HG02870 (cell line): ENCODE measurements around the gene ADARB1.

Source experiments
- ATAC-seq: cut with Tn5 transposase; IDR thresholded peaks from one replicate; pipeline ENCODE4 v1.9.1; 2021; ENCODE audit warnings: mild to moderate bottlenecking, moderate library complexity; ENCODE audit not compliant: unreplicated experiment

ADARB1 gene

GRCh38 chr21:45054227-45054926 lies 20.0 kb upstream of the ADARB1 start:
- ATAC-seq = no peak

- no peak for ATAC-seq
Measured at GRCh38 chr21:45054927-45055612, 19.3 kb upstream of the ADARB1 start.

GRCh38 chr21:45055861-45056260 lies 18.5 kb upstream of the ADARB1 start:
- ATAC-seq = no peak

- ATAC-seq = no peak
Measured at GRCh38 chr21:45056296-45056904, 18.0 kb upstream of the ADARB1 start.

GRCh38 chr21:45056917-45057560 lies 17.3 kb upstream of the ADARB1 start:
- ATAC-seq = no peak

GRCh38 chr21:45057886-45058285 lies 16.5 kb upstream of the ADARB1 start:
- ATAC-seq = no peak

GRCh38 chr21:45059121-45059520 lies 15.3 kb upstream of the ADARB1 start:
- no peak for ATAC-seq

- ATAC-seq = no peak
Measured at GRCh38 chr21:45060089-45060488, 14.3 kb upstream of the ADARB1 start.

GRCh38 chr21:45060675-45061311 lies 13.6 kb upstream of the ADARB1 start:
- ATAC-seq = no peak

- ATAC-seq = no peak
Measured at GRCh38 chr21:45064091-45064490, 10.3 kb upstream of the ADARB1 start.

- ATAC-seq = no peak
Measured at GRCh38 chr21:45064618-45065399, 9.6 kb upstream of the ADARB1 start.

- no peak for ATAC-seq
Measured at GRCh38 chr21:45067462-45068285, 6.7 kb upstream of the ADARB1 start.

GRCh38 chr21:45069085-45069484 lies 5.3 kb upstream of the ADARB1 start:
- ATAC-seq = no peak

- no peak for ATAC-seq
Measured at GRCh38 chr21:45069711-45070110, 4.7 kb upstream of the ADARB1 start.

GRCh38 chr21:45071078-45071873 lies 3.1 kb upstream of the ADARB1 start:
- ATAC-seq = no peak

GRCh38 chr21:45071874-45072737 lies 2.3 kb upstream of the ADARB1 start:
- ATAC-seq = no peak

GRCh38 chr21:45072738-45073300 lies 1.6 kb upstream of the ADARB1 start:
- ATAC-seq = no peak
